C4-2B (cell line): ENCODE results near the gene TUBB.
"Not testable (repeated sequence)": the region's sequence is repeated elsewhere in the genome, so short reads cannot be mapped to it uniquely, and the experiment has no call there.

Source experiments
- ZFX ChIP-seq: fragments of 450-650 bp; IDR thresholded peaks from 2 replicates; pipeline ENCODE4 v1.6.1; 2017
- TF ChIP-seq, protein P1 (sequence below): fragments of 450-650 bp; conservative IDR thresholded peaks from 2 replicates; pipeline ENCODE4 v1.5.1; 2017; ENCODE audit warnings: mild to moderate bottlenecking

- TF ChIP-seq, protein P1, sequence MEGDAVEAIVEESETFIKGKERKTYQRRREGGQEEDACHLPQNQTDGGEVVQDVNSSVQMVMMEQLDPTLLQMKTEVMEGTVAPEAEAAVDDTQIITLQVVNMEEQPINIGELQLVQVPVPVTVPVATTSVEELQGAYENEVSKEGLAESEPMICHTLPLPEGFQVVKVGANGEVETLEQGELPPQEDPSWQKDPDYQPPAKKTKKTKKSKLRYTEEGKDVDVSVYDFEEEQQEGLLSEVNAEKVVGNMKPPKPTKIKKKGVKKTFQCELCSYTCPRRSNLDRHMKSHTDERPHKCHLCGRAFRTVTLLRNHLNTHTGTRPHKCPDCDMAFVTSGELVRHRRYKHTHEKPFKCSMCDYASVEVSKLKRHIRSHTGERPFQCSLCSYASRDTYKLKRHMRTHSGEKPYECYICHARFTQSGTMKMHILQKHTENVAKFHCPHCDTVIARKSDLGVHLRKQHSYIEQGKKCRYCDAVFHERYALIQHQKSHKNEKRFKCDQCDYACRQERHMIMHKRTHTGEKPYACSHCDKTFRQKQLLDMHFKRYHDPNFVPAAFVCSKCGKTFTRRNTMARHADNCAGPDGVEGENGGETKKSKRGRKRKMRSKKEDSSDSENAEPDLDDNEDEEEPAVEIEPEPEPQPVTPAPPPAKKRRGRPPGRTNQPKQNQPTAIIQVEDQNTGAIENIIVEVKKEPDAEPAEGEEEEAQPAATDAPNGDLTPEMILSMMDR: not testable (repeated sequence)
- not testable (repeated sequence) for TF ChIP-seq ZFX
These were observed 1.8 kb downstream of the TUBB start for GRCh38 chr6:30722025-30722279.
